Medulla oblongata (tissue), 1 donor: ENCODE measurements around the gene APOBEC3F.
A peak's percentile ranks its signal among the peaks of the same experiment; 100 is the strongest.
"Not testable (repeated sequence)": the region's sequence is repeated elsewhere in the genome, so short reads cannot be mapped to it uniquely, and the experiment has no call there.

ENCODE experiments used
- DNase-seq: peaks from one replicate; pipeline ENCODE4 v3.0.0-alpha.2; 2015; ENCODE audit errors: extremely low spot score

The APOBEC3F gene

DNA sequence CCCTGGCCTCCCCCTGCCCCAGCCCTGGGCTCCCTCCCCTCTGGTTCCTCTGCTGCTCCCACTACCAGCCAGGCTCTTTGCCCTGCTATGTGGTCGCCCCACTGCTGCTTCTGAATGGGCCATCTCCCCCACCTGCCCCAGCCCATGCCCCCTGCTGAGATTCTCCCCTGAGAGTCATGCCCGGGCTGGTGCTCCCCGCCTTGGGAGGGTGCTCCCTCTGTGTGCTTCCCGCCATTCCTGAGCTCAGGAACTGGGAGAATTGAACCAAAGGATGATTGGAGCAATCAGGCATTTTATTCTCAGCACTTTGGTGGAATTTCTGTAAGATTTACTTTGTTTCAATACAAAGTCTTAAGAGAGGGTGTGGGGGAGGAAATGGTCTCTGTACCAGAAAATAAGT lies 12.9 kb upstream of the APOBEC3F start:
- DNase-seq: no peak

DNA sequence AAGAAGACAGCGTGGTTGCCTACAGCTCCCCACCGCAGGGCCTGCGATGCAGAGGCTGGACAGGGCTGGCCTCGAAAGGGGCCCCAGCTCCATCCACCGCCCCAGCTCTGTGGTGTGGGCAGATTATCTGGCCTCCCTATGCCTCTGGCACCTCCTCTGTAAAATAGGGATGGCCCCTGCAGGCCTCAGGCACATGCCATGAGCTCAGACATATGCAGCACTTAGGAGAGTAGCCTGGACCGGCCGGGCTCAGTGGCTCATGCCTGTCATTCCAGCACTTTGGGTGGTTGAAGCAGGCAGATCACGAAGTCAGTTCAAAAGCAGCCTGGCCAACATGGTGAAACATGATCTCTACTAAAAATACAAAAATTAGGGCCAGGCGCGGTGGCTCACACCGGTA lies 12.4 kb upstream of the APOBEC3F start:
- no peak for DNase-seq

DNA sequence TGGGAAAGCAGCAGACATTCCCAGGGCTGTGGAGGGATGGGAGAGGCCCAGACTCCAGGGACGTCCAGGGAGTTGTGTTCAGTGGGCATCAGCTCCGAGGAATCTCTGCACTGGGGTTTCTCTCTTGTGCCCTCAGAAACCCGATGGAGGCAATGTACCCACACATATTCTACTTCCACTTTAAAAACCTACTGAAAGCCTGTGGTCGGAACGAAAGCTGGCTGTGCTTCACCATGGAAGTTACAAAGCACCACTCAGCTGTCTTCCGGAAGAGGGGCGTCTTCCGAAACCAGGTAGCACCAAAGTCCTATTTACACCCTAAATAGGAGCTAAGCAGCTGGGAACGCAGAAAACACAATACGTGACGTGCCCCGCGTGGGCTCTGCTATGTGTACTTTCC lies 11.4 kb upstream of the APOBEC3F start:
- DNase-seq: no peak

DNA sequence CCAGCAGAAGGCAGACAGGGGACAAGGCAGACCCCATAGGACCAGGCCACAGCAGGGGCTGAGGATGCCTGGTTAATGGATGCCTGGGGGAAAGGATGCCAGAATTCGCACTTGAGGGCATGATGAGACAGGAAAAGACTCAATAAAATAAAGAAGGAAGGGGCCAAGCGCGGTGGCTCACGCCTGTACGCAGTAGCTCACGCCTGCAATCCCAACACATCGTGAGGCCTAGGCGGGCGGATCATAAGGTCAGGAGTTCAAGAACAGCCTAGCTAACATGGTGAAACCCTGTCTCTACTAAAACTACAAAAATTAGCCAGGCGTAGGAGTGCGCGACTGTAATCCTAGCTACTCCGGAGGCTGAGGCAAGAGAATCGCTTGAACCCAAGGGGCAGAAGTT lies 10.0 kb upstream of the APOBEC3F start:
- DNase-seq: no peak

DNA sequence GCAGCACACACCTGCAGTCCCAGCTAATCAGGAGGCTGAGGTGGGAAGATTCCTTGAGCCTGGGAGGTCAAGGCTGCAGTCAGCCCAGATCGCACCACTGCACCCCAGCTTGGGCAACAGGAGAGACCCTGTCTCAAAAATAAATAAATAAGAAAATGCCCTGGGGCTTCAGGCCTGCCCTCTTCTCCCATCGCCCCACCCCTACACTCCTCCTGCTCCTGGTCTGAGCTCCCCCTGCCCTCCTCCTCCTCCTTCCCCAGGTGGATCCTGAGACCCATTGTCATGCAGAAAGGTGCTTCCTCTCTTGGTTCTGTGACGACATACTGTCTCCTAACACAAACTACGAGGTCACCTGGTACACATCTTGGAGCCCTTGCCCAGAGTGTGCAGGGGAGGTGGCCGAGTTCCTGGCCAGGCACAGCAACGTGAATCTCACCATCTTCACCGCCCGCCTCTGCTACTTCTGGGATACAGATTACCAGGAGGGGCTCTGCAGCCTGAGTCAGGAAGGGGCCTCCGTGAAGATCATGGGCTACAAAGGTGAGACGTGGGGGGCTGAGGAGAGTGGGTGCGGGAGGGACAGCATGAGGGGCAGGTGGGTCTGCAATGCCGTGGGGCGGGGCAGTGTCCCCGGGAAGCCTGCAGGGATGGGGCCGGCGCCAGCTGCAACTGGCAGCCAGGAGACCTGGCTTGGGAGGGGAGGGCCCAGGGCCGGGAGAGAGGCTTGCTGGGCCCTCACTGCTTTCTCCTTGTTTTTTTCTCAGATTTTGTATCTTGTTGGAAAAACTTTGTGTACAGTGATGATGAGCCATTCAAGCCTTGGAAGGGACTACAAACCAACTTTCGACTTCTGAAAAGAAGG lies 9.0 kb upstream of the APOBEC3F start:
- DNase-seq: not testable (repeated sequence)

DNA sequence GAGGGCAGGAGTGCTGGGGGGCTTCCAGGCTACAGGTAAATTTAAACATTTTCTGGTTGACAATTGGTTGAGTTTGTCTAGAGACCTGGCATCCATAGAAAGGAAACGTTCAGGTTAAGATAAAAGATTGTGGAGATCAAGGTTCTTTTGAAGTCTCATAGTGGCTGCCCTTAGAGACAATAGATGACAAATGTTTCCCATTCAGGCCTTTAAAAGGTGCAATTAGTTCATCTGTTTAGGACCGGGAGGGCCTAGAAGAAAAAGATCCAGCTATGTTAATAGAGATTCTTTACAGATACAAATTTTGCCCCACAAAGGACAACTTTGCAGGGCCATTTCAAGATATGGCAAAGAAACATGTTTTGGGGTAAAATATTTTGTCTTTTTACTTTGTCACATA lies 3.6 kb upstream of the APOBEC3F start:
- DNase-seq: not testable (repeated sequence)

DNA sequence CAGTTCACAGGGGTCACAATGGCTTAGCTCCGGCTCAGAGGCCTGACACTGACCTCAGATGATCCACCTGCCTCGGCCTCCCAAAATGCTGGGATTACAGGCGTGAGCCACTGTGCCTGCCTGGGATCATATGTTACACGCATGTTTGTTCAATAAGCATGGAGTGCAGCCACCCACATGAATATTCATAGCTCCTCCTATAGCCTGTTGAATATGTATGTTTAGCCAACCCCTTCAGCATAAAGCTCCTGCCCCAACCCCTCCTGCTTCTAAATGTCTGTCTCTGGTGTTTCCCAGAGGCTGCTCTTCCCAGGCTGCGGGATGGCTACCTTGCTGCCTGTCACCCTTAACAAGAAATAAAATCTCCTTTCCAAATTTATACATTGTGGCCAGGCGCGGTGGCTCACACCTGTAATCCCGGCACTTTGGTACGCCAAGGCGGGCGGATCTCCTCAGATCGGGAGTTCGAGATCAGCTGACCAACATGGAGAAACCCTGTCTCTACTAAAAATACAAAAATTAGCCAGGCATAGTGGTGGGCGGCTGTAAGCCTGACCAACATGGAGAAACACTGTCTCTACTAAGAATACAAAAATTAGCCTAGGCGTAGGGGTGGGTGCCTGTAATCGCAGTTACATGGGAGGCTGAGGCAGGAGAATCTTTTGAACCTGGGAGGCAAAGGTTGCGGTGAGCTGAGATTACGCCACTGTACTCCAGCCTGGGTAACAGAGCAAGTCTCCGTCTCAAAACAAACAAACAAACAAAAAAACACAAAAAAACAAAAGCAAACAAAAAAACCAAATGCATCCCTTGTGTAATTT lies 1.1 kb upstream of the APOBEC3F start:
- no peak for DNase-seq

DNA sequence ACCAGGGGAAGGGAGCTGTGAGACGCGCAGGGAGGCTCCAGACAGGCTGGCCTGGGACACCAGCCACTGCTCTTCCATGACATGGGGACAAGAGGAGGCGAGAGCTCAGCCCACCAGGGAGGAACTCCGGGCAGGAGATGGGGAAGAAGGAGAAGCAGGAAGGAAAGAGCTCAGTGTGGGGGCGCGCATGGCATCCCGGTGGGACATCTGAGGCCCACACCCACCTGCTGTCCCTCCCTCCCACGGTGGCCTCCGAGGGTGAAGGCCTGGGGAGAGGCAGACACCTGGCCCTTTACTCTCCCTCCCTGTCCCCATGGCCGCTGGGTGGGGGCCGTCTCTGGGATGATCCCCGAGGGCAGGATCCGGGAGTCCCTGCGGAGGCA lies 518 bp upstream of the APOBEC3F start:
- DNase-seq: not testable (repeated sequence)

DNA sequence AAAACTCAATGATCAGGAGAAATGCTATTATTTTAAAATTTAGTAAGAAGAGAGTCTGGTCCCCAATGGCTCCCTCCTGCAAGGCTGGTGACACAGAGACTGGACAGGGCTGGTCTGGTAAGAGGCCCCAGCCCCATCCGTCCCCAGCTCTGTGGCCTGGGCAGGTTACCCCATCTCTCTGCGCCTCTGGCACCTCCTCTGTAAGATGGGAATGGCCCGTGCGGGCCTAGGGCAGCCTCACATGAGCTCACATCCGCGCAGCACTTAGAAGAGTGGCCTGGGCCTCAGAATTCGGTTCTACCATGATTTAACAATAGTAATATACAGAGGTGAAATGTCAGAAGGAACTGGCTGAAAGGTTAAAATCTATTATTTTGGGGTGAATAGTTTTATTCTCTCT lies 1.2 kb downstream of the APOBEC3F start:
- no peak for DNase-seq

DNA sequence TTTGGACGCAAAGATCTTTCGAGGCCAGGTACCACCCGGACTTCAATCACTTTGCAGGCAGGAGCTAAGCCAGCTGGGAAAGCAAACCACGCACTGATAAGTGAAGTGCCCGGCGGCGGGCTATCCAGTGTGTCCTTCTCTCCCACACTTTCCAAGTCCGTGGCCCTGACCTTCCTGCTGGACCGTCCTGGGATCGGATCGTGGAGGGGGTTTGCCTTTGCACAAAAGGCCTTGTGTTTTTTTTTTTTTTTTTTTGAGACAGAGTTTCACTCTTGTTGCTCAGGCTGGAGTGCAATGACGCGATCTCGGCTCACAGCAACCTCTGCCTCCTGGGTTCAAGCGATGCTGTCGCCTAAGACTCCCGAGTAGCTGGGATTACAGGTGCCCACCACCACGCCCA lies 2.4 kb downstream of the APOBEC3F start:
- not testable (repeated sequence) for DNase-seq

DNA sequence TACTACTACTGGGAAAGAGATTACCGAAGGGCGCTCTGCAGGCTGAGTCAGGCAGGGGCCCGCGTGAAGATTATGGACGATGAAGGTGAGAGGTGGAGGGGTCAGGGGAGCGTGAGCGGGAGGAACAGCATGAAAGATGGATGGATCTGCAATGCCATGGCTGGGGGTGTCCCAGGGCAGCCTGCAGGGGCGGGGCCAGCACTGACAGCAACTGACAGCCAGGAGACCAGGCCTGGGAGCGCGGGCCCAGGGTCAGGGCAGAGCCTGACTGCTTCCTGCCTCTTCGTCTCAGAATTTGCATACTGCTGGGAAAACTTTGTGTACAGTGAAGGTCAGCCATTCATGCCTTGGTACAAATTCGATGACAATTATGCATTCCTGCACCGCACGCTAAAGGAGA lies 4.5 kb downstream of the APOBEC3F start:
- DNase-seq: not testable (repeated sequence)

DNA sequence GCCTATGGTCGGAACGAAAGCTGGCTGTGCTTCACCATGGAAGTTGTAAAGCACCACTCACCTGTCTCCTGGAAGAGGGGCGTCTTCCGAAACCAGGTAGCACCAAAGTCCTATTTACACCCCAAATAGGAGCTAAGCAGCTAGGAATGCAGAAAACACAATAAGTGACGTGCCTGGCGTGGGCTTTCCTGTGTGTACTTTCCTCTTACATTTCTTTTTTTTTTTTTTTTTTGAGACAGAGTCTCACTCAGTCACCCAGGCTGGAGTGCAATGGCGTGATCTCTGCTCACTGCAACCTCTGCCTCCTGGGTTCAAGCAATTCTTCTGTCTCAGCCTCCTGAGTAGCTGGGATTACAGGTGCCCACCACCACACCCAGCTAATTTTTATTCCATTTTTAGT lies 8.8 kb downstream of the APOBEC3F start:
- DNase-seq: not testable (repeated sequence)

DNA sequence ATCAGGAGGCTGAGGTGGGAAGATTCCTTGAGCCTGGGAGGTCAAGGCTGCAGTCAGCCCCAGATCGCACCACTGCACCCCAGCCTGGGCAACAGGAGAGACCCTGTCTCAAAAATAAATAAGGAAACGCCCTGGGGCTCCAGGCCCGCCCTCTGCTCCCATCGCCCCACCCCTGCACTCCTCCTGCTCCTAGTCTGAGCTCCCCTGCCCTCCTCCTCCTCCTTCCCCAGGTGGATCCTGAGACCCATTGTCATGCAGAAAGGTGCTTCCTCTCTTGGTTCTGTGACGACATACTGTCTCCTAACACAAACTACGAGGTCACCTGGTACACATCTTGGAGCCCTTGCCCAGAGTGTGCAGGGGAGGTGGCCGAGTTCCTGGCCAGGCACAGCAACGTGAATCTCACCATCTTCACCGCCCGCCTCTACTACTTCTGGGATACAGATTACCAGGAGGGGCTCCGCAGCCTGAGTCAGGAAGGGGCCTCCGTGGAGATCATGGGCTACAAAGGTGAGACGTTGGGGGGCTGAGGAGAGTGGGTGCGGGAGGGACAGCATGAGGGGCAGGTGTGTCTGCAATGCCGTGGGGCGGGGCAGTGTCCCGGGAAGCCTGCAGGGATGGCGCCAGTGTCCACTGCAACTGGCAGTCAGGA lies 11.3 kb downstream of the APOBEC3F start:
- not testable (repeated sequence) for DNase-seq

DNA sequence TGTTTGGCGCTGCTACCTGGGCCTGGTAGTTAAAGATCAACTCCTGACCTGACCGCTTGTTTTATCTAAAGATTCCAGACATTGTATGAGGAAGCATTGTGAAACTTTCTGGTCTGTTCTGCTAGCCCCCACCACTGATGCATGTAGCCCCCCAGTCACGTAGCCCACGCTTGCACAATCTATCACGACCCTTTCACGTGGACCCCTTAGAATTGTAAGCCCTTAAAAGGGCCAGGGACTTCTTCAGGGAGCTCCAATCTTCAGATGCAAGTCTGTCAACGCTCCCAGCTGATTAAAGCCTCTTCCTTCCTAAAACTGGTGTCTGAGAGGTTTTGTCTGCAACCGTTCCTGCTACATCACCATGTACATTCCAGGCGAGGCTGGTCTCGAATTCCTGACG lies 15.0 kb downstream of the APOBEC3F start:
- DNase-seq: no peak

DNA sequence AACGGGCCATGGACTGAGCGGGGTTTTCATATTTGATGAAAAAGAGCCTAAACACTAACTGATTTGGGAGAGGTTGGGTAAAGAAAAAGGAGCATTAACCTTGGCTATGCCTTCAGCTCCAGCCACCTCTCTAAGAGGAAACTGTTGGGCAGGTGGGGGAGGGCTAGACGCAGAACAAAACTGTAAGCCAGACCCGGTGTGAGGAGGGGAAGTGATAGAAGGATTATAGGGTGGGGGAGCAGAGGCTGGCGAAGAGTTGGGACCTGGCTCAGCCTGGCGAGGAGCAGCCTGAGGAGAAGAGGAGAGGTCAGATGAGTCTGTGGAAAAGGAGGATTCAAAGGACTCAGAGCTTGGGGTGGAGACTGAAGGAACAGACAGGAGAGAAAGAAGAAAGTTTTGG lies 20.6 kb downstream of the APOBEC3F start:
- not testable (repeated sequence) for DNase-seq

DNA sequence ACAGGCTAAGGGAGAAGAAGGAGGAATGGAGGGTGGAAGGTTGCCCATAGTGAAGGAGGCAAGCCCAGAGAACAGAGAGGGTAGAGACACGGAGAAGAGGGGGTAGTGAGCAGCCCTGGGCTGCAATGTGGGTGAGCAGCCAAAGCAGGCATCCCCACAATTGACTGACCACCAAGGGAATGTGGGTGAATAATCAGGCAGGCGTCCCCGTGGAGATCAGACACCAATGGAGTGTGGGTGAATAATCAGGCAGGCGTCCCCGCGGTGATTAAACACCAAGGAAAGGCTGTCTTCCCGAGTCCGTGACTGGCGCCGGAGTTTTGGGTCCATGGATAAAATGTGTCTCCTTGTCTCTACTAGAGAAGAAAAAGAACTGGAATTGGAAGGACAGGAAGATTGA lies 21.3 kb downstream of the APOBEC3F start:
- DNase-seq: not testable (repeated sequence)

DNA sequence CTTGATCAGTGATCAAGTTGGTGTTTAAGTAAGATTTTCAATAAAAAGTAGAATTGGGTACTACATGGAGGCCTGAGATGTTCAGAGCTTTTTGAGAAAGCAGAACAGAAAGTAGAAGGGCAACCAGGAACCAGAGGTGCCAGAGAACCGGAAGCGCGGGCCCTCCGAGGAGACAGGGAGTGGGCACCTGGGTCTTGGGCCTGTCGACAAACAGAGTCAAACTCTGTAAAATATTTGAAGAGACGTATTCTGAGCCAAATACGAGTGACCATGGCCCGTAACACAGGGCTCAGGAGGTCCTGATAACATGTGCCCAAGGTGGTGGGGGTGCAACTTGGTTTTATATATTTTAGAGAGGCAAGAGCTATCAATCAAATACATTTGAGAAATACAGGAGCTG lies 23.2 kb downstream of the APOBEC3F start:
- not testable (repeated sequence) for DNase-seq

DNA sequence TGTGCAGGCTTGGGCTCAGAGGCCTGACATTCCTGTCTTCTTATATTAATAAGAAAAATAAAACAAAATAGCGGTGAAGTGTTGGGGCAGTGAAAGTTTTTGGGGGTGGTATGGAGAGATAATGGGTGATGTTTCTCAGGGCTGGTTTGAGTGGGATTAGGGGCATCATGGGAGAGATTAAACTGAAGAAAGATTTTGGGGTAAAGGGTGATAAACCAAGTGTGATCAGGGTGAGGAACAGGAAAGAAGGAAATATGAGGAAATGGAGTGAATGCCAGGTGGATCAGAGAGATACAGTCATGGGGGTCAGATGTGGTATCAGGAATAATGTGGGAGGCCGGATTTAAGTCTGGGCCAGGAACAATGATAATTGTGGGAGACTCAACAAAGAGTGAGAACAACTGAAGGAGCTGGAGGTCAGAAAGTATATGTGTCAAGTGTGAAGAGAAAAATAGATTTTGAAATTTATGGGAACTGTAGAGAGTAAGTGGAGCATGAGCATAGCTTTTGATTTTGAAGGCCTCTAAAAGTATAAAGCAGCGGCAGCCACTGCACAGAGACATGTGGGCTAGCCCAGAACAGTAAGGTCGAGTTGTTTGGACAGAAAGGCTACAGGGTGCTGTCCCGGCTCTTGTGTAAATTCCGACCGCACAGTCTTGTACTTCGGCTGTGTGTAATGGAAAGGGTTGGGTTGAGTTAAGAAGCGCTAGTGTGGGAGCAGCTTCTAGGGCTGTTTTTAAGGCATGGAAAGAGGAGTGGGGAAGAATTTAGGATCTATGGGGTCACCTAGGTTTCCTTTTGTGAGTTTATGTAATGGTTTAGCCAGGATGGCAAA lies 26.0 kb downstream of the APOBEC3F start:
- DNase-seq: not testable (repeated sequence)

DNA sequence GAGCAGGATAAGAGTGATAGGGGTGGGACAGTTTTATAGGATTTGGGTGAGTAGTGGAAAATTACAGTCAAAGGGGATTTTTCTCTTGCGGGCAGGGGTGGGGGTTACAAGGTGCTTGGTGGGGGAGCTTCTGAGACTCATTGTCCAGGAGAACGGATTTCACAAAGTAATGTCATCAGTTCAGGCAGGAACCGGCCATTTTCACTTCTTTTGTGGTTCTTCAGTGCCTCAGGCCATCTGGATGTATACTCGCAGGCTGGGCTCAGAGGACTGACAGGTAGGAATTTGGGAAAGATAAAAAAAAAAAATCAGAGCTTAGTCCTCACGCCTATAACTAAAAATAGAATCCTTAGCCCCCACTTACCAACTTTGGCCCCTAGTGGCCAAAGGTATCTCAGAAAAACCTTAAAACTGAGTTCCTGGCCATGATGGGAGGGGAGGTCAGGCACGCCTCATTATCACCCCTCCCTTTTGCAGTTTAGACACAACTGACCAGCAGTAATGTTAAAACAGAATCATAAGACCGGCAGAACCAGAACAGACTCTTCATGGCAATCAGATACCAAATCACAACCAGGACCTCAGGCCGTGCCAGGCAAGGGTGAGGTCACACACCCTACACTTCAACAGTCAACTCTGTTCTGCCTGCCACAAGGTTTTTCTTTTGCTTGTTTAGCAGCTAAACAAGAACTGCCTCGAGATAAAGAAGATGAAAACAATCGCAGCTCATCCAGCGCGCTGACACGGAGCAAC lies 27.5 kb downstream of the APOBEC3F start:
- no peak for DNase-seq

DNA sequence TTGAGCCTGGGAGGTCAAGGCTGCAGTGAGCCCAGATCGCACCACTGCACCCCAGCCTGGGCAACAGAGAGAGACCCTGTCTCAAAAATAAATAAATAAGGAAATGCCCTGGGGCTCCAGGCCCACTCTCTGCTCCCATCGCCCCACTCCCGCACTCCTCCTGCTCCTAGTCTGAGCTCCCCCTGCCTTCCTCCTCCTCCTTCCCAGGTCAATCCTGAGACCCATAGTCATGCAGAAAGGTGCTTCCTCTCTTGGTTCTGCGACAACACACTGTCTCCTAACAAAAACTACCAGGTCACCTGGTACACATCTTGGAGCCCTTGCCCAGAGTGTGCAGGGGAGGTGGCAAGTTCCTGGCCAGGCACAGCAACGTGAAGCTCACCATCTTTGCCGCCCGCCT lies 29.5 kb downstream of the APOBEC3F start:
- DNase-seq: no peak

DNA sequence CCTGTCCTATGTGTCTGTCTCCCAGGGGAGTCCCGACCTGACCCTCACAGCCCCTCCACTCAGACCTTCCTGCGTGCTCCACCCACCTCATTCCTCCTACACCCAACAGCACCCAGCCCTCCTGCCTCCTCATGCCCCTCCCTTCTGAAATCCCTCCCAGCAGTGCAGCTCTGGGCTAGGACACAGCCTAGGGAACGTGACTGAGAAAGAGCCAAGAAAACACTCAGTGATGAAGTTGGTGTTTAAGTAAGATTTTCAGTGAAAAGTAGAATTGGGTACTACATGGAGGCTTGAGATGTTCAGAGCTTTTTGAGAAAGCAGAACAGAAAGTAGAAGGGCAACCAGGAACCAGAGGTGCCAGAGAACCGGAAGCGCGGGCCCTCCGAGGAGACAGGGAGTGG lies 31.9 kb downstream of the APOBEC3F start:
- peak; percentile 13 for DNase-seq
